Measurements from ENCODE around the gene SERTAD3.
"Not testable (repeated sequence)": the region's sequence is repeated elsewhere in the genome, so short reads cannot be mapped to it uniquely, and the experiment has no call there.

The SERTAD3 gene

DNA sequence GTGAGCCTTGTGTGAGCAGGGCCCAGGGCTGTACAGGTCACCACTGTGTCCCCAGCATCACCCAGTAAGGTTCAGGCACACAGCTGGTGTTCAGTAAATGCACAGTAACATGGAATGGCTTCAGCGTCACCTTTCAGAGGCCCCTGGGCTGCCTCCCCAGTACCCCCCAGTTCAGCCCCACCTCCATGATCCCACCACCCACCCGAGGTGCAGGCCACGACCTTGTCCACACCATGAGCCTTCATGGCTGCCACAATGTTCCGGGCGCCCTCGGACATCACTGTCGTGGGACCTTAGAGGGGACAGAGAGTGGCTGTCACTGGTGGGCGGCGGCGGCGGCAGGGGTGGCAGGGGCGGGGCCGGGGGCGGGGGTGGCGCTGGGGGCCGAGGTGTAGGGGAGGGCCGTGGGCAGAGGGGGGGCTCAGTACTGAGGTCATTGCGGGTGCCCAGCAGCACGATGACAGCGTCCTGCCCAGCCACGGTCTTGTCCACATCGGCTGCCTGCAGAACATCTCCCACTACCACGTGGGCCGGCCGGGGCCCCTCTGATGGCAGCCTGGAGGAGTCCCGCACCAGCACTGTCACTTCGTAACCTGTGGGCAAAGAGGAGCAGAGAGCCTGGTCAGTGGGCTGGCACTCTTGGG lies 13.9 kb upstream of the SERTAD3 start:
- DNase-seq, result no peak

DNA sequence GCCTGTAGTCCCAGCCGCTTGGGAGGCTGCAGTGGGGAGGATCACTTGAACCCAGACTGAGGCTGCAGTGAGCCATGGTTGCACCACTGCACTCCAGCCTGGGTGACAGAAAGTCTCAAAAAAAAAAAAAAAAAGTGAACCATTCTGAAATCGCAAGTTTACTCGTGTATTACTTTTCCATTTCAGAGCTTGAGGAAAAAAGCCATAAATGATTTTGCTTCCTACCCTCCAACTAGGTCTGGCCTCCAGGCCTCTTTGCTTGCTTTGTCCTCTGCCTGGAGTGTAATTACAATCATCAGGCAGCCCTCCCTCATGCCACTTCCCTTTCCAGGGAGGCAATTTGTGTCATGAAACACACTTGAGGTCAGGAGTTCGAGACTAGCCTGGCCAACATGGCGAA lies 12.9 kb upstream of the SERTAD3 start:
- DNase-seq, result no peak

DNA sequence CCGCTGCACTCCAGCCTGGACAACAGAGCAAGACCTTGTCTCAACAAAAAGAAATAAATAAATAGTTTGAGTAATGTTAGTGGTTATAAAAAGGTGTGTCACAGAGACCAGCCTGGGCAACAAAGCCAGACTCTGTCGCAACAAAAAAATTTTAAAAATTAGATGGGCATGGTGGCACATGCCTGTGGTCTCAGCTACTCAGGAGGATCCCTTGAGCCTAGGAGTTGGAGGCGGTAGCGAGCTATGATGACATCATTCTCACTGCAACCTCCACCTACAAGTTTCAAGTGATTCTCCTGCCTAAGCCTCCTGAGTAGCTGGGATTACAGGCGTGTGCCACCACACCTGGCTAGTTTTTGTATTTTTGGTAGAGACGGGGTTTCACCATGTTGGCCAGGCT lies 9.8 kb upstream of the SERTAD3 start:
- not testable (repeated sequence) for DNase-seq

DNA sequence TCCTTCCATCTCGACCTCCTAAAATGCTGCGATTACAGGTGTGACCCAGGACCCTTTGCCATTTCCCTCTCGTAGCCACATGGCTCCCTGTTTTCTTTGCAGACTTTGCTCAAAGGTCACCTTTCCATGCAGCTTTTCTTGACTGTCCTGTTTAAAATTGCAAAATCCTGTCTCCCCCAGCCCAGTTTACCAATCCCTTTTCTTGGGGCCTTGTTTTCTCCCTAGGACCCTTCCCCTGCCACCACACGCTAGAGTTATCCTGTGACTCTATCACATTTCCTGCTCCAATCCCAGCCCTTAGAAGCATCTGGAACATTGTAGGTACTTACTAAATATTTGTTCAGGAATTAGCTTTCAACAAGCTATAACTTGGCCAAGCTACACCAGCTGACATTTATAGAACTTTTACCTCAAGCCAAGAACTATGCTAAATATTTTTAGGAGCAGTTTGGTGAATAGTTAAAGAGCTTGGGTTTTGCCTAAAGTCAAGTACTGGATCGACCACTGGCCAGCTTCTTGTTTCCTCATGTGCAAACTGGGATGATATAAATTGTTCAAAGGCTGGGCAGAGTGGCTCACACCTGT lies 9.1 kb upstream of the SERTAD3 start:
- no peak for DNase-seq

DNA sequence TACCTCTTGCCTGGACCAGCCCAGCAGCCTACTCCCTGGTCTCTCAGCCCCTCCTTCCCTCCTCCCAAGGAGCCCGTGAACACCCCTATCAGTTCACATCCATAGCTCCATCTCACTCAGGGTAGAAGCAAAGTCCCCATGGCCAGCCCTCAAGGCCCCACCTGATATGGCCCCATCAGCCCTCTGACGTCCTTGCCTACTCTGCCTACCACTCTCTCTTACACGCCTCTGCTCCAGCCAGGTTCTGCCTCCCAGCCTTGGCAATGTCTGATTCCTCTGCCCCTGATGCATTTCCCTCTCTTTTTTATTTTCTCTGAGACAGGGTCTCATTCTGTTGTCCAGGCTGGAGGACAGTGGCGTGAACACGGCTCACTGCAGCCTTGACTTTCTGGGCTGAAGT lies 7.9 kb upstream of the SERTAD3 start:
- no peak for DNase-seq

DNA sequence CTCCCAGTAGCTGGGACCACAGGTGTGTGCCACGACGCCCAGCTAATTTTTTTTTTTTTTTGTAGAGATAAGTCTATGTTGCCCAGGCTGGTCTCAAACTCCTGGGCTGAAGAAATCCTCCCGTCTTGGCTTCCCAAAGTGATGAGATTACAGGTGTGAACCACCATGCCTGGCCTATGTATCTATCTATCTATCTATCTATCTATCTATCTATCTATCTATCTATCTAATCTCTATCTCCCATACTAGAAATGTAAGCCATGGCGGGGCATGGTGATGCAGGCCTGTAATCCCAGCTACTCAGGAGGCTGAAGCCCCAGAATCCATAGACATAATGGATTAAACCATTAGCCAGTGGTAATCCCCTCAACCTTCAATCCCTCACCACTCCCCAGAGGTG lies 6.5 kb upstream of the SERTAD3 start:
- no peak for DNase-seq

DNA sequence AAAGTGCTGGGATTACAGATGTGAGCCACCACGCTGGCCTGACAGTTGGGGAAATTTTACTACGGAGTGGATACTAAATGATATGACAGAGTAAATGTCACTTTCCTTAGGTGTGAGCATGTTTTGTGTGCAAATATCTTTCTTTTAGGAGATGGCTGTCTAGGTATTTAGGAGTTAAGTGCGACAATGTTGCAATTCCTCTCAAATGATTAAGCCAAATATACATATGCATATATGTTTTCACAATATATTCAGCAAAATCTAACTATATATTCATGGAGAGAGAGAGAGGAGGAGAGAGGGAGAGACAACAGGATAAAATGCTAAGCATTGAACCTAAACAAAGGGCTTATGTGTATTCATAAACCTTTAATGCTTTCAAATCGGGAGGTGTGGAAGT lies 5.4 kb upstream of the SERTAD3 start:
- no peak for DNase-seq

DNA sequence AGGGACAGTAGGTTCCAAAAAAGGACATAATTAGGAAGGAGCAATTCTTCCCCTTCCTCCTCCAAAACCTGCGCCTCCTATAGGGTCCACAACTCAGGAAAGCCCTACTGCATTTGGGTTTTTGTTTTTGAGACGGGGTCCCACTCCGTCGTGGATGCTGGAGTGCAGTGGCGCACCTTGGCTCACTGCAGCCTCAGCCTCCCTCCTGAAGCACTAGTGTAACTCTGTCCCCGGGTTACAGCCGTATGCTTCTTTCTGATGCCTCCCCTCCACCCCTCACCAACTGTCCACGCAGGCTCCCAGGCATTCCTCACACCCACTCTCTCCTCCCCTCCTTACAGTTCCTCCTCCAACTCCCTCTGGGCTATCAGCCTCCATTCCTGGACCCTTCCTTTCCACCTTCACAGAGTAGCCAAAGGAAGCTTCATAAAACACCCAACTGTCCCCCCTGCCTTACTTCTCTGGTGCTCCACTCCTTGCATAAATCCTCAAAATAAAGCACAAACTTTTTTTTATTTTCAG lies 2.2 kb upstream of the SERTAD3 start:
- DNase-seq, result no peak

DNA sequence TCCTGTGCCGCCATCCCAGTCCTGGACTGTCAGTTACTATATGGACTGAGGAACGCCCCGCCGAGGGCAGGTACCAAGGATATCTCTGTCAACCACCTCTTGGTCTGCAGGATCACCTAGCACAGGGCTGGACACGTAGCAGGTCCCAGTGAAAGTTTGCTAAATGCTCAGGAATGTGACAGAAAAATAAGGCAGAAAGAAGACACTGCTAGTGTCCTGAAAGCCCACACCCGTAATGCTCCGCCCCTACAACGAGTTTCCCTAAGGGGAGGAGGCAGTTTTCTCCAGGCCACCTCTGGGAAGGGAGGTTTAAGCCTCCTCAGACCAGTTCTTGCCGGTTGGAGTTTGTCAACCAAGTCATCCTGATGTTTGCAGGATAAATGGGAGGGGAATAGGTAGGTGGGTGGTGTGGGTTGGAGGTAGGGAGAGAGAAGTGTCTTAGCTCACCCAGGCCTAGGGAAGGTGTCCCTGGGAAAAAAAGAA lies 1.7 kb upstream of the SERTAD3 start:
- DNase-seq, result no peak

DNA sequence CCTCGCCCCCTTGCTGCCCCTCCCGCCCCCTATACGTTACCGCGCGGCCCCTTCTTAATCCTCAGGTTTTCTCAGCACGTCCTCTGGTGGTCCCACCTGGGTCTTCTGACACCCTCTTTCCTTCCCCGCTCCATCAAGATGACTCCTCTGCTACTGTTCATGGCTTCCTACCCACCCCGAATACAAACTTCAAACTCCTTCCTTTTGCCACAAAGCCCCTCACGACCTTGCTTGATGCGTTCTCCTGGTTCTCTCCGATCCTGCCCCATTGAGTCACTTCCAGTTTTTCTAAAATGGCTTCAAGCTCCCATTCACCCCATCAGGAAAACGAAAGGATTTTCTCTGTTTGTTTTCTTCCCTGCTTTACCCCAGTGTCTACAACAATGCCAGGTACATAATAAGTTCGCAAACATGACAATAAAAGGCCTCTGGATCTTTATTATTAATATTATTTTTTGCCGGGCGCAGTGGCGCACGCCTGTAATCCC lies 734 bp upstream of the SERTAD3 start:
- DNase-seq, result no peak

DNA sequence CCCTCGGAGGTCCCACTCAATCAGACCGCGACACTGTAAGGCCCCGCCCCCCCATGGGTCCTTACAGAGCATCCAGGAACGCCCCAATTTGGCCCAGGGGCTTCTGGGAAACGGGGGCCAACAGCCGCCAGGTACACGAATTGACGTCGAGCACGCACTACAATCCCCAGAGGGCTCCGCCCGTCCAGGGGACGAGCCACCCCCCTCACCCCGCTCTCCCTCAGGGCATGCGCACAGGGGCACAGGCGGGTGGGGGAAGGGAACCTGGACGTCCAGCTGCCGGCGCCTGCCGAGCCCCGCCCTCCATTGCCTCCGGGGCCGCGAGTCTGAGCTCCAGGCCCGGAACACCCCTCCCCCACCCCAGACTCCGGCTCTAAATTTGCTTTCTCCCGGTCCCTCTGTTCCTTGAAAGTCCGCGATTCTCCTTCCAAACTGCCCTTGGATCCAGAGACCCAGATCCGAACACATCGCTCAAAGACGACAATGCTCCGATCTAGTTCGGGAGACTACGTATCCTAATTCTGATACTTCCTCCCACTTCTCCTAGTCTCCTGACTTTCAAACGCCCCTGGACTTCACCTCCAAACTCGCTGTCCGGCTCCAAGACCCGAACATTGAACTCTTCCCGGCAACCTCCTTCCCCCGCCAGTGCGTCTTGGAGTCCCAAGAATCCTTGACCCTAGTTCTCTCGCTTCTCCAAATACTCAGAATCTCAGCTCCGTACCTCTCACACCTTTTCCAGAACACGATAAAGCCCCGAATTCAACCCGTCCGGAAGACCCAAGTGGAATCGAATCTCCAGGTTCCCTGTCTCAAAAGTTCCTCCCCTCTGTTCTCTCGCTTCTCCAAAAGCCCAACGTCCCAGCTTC lies 770 bp downstream of the SERTAD3 start:
- DNase-seq, result peak; percentile 100

DNA sequence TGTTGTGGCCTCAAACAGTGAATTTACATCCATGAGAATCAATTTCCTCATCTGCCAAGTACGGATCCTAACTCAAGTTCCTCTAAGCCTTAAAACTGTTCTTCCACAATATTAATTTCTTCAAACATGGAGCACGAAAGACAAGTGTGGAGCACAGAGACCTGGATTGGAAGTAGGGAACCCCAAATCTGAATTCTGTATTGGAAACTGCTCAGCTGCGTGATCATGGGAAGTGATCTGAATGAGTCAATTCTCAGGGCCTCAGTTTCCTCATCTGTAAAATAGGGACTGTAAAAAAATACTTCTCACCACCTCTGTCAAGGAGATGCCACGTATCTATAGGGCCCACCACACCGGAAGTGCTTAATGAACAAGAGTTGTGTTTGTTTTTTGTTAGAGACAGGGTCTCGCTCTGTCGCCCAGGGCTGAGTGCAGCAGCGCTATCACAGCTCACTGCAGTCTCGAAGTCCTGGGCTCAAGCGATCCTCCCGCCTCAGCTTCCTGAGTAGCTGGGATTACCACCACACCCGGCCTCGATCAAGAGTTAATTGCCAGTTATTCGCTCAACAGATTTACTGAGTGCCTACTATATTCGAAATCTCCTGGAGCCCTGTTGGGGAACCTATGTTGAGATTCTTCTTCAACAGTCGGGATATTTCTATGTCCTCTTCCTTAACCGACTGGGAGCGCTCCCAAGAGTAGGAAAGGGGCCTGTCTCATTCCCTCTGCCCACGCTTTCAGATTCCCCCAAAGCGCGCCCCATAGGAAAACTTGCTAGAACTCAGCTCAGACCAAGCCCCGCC lies 1.6 kb downstream of the SERTAD3 start:
- DNase-seq, result no peak

DNA sequence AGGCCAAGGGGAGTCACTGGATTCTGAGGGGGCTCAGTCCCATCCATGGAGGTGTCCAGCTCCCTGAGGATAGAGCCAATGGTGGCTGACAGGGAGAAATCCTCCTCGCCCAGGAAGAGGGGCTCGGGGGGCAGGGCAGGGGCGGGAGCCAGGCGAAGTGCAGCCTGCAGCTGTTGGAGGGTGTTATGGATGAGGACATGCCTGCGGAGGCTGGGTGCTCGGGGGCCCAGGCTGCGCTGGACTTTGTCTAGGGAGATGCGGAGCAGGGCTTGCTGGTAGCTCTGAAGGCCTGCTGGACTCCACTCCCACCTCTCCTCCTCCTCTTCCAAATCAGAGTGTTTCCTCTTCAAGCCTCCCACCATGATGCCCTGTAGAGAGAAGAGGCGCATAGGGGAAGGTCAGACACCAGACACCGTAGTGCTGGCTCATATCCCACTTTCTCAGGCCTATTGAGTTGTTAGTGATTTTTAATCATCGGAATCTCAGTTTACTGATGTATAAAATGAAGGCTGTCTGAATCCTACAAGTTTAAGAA lies 2.3 kb downstream of the SERTAD3 start:
- DNase-seq, result no peak

DNA sequence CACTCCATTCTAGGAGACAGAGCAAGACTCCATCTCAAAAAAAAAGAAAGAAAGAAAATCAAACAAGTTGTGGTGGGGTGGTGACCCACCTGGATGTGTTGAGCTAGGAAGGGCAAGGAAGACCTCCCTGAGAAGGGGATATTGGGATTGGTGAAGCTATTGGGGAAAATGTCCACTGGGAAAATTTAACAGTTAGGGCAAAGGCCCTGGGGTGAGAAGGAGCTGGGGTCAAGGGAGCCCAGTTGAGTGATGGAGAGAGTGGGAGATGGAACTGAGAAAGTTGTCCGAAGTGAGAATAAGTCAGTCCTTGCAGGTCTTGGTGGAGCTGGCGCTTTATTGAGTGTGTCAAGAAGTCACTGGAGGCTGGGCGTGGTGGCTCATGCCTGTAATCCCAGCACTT lies 5.9 kb downstream of the SERTAD3 start:
- DNase-seq, result no peak

DNA sequence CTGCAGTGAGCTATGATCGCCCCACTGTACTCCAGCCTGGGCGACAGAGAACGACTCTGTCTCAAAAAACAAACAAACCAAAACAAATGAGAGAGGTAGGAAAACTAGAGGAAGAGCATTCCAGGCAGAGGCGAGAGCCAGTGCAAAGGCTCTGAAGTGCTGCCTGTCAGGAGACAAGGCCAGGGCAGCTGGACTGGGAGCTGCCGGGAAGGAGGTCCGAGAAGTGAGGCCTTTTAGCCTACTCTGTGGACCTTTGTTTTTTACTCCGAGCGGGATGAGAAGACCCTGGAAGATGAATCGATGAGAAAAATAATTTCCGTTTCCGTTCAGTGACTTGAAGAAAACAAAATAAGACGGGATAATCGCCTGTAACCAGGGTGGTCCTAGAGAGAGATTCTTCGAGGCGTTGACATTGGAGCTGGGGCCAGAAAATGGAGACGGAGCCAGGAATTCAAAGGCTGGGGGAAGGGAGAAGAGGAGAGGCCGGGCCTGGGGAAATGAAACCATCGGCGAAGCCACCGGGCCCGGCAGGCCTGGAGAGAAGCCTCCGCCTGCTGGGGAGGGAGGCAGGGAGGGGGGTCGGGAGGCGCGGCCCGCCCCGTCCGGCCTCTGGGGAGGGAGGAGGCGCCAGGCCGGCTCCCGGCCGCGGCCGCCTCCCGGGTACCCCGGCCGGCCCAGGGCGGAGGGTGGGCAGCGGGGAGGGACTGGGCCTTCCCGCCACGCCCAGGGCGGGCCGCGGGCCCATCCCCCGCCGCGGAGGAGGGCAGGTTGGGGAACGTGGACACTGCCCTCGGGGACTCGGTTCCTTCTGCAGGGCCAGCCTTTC lies 10.5 kb downstream of the SERTAD3 start:
- peak; percentile 52 for DNase-seq

DNA sequence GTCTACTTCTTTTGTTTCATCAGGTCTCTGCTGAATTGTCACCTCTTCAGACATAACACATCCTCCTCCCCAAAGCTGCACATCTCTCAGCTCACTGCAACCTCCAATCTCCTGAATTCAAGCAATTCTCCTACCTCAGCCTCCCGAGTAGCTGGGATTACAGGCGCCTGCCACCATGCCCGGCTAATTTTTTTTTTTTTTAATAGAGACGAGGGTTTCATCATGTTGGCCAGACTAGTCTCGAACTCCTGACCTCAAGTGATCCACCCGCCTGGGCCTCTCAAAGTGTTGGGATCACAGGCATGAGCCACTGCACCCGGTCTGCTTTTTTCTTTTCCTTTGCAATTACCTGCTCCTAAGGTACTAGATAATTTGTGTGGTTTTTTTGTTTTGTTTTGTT lies 11.4 kb downstream of the SERTAD3 start:
- DNase-seq, result not testable (repeated sequence)

DNA sequence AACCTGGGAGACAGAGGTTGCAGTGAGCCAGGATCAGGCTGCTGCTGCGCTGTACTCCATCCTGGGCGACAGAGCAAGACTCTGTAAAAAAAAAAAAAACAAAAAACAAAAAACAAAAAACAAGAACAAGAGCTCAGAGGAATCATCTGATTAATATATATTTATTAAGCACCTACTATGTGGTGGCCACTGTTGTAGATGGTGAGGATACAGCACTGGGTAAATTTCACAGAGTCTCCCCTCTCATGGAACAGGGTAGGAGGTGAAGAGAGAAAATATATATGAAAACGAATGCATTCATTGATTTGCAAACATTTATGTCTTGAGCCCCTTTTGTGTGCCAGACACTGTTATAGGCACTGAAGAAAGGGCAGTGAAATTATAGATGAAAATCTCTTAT lies 12.4 kb downstream of the SERTAD3 start:
- no peak for DNase-seq

DNA sequence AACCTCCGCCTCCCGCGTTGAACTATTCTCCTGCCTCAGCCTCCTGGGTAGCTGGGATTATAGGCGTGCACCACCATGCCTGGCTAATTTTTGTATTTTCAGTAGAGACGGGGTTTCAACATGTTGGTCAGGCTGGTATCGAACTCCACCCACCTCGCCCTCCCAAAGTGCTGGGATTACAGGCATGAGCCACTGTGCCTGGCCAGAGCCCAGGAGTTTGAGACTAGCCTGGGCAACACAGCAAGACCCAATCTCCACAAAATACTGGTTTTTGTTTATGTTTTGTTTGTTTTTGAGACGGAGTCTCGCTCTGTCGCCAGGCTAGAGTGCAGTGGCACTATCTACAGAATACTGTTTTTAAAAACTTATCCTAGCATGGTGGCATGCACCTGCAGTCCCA lies 13.9 kb downstream of the SERTAD3 start:
- not testable (repeated sequence) for DNase-seq

DNA sequence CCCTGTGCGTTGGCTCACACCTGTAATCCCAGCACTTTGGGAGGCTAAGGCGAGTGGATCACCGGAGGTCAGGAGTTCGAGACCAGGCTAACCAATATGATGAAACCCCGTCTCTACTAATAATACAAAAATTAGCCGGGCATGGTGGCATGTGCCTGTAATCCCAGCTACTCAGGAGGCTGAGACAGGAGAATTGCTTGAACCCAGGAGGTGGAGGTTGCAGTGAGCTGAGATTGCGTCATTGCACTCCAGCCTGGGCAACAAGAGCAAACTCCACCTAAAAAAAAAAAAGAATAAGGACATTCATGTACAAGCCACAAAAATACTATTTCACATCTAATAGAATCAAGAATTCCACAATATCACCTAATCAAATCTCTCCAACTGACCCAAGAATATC lies 15.9 kb downstream of the SERTAD3 start:
- not testable (repeated sequence) for DNase-seq

DNA sequence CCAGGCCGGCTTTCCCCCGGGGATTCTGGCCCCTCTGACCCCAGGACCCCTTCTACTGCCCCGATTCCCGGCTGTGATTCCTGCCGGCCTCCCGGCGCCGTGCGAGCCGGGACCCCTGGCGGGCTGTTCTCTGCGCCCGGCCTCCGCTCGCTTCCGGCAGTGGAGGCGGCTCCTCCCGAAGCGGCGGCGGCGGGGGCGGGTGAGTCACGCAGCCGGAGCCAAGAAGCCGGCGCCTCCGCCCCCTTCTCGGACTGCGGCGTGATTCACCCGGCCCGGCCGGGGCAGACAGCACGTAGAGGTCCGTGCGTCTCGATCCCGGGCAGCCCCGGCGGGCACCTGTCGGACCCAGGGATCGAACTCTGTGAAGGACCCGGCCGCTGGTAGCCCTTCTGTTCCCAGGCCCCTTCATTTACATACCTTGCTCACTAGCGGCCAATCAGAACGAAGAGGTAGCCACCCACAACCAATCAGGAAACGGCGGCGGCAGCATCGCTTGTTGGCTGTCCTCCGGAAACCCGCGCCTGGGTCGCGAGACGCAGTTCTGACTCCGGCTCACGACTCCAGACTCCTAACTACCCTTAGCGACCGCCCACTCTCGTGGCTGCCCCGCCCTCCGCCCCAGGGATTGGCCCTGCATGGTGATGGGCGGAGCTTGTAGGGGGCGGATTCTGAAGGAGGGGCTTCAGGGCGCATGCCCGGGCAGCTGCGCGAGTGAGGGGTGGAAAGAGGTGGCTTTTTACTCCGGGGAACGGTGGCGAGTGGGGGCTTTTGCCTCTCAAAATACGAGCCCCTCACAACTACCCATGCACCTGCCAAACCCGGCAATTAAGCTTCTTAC lies 18.5 kb downstream of the SERTAD3 start, which contains the start of gene SERTAD1:
Gene SERTAD1, minus strand, starts transcription at position 543 of the 838 bp plus-strand sequence. CDS start 2,446 bp downstream, outside the sequence.
- DNase-seq, result peak; percentile 100

Measured in activated naive CD4-positive, alpha-beta T cell treated with anti-CD3 and anti-CD28 coated beads, Interleukin-2, amount 50 U/mL, for 16 hours (primary cell).